ENCODE measurements around the gene SHISA8. TPM values are rescaled to one million over a fixed set of nuclear protein-coding genes. Genes with fewer than 3 reads are reported as not detected.
A peak's percentile ranks its signal among the peaks of the same experiment; 100 is the strongest.

SHISA8 gene
- total and polyA plus RNA-seq, 2 of the 13 experiments (the other 11 are each of a cell fraction or from before 2014, with no cell fraction given), result not detected

- TF ChIP-seq PRDM4 (CRISPR knock-in tag; IDR thresholded peaks at IDR 0.05; ENCODE audit: borderline replicate concordance), result no peak
- no peak for TF ChIP-seq SUZ12 (IDR thresholded peaks at IDR 0.05; ENCODE audit: low read depth, low read length)
- no peak for TF ChIP-seq ZNF646 (CRISPR knock-in tag; IDR thresholded peaks at IDR 0.05)
- 0 out of 2 replicates have a peak, but pooled peaks have one; percentile 20 for TF ChIP-seq SKIL (CRISPR knock-in tag; IDR thresholded peaks at IDR 0.05; ENCODE audit: borderline replicate concordance)
- 0 out of 2 replicates have a peak, but pooled peaks have one; percentile 42 for TF ChIP-seq KIAA2018 (CRISPR knock-in tag; IDR thresholded peaks at IDR 0.05; ENCODE audit: borderline replicate concordance)
- peak; percentile 61; the same call in 1 of the 2 replicates for TF ChIP-seq ZNF563 (CRISPR knock-in tag; IDR thresholded peaks at IDR 0.05)
- no peak for TF ChIP-seq NFIB (CRISPR knock-in tag; IDR thresholded peaks at IDR 0.05; ENCODE audit: borderline replicate concordance)
Measured at GRCh38 chr22:41946629-41947423, 32.0 kb upstream of the SHISA8 start, which contains the start of gene CENPM (continued).

Data from HepG2 (cell line).